ENCODE data around the gene AQP12A. TPM values are rescaled to one million over a fixed set of nuclear protein-coding genes. Genes with fewer than 3 reads are reported as not detected.

Gene AQP12A
- total RNA-seq, 1 donor from 2014 or later: not detected

GRCh38 chr2:240663546-240664190 lies 28.0 kb upstream of the AQP12A start:
- no peaks in the 10 kb centered on the region for H3K36me3 Mint-ChIP-seq
- H3K27me3 ChIP-seq: peaks cover 56% of the 10 kb centered on the region
- no peak for DNase-seq (ENCODE audit: low spot score)

GRCh38 chr2:240664622-240665021 lies 27.0 kb upstream of the AQP12A start:
- Histone ChIP-seq H3K4me1 (no peaks in the 10 kb centered on the region), H3F3A (ENCODE audit: low read depth) (no peaks in the 10 kb centered on the region), H3K79me2 (ENCODE audit: low read depth) (no peaks in the 10 kb centered on the region), H3K27ac (no peak overlapping the region), H3K9me3 (ENCODE audit: low read depth) (no peaks in the 10 kb centered on the region), H3K4me2 (no peak overlapping the region), H3K4me3 (no peak overlapping the region), H3K36me3 (no peaks in the 10 kb centered on the region), H3K27me3 (peaks cover 47% of the 10 kb centered on the region), H3K9ac (no peak overlapping the region), H2AFZ (replicated peaks) (no peak overlapping the region), H4K20me1 (ENCODE audit: low read depth) (no peaks in the 10 kb centered on the region)
- peaks cover 7% of the 10 kb centered on the region for H3K9me3 Mint-ChIP-seq
- H3K27me3 Mint-ChIP-seq (ENCODE audit: insufficient read depth, low read depth): no peaks in the 10 kb centered on the region
- H3K4me3 Mint-ChIP-seq: no peak overlapping the region
- no peaks in the 10 kb centered on the region for H3K36me3 Mint-ChIP-seq
- no peak for DNase-seq (ENCODE audit: low spot score)
- no peaks in the 10 kb centered on the region for H3K4me1 Mint-ChIP-seq
- H3K27ac Mint-ChIP-seq: no peak overlapping the region
- TF ChIP-seq EZH2 (IDR thresholded peaks at IDR 0.05): no peak
- TF ChIP-seq CTCF (IDR thresholded peaks at IDR 0.05): no peak

More at GRCh38 chr2:240663546-240664190, 28.0 kb upstream of the AQP12A start:
- Histone ChIP-seq H3F3A (ENCODE audit: low read depth) (no peaks in the 10 kb centered on the region), H3K36me3 (no peaks in the 10 kb centered on the region), H3K27ac (no peak overlapping the region), H2AFZ (replicated peaks) (no peak overlapping the region), H3K79me2 (ENCODE audit: low read depth) (no peaks in the 10 kb centered on the region), H4K20me1 (ENCODE audit: low read depth) (no peaks in the 10 kb centered on the region), H3K9ac (no peak overlapping the region), H3K4me3 (no peak overlapping the region), H3K4me1 (no peaks in the 10 kb centered on the region), H3K9me3 (ENCODE audit: low read depth) (no peaks in the 10 kb centered on the region), H3K4me2 (no peak overlapping the region)
- no peak for TF ChIP-seq CTCF (IDR thresholded peaks at IDR 0.05)
- no peak for TF ChIP-seq EZH2phosphoT487 (IDR thresholded peaks at IDR 0.05)
- no peak for TF ChIP-seq EZH2 (IDR thresholded peaks at IDR 0.05)
- H3K4me1 Mint-ChIP-seq: no peaks in the 10 kb centered on the region
- H3K27me3 Mint-ChIP-seq (ENCODE audit: insufficient read depth, low read depth): no peaks in the 10 kb centered on the region
- H3K9me3 Mint-ChIP-seq: peaks cover 7% of the 10 kb centered on the region
- H3K27ac Mint-ChIP-seq: no peak overlapping the region
- no peak overlapping the region for H3K4me3 Mint-ChIP-seq

GRCh38 chr2:240670402-240670801 lies 21.3 kb upstream of the AQP12A start:
- no peak overlapping the region for H2AFZ ChIP-seq (replicated peaks)
- H3K4me3 ChIP-seq: no peak overlapping the region
- H3K4me1 Mint-ChIP-seq: peaks cover 3% of the 10 kb centered on the region
- no peak overlapping the region for H3K4me3 Mint-ChIP-seq
- H3K9me3 ChIP-seq (ENCODE audit: low read depth): no peaks in the 10 kb centered on the region
- no peaks in the 10 kb centered on the region for H3F3A ChIP-seq (ENCODE audit: low read depth)
- H3K9ac ChIP-seq: no peak overlapping the region
- H4K20me1 ChIP-seq (ENCODE audit: low read depth): no peaks in the 10 kb centered on the region
- H3K4me2 ChIP-seq: no peak overlapping the region
- no peaks in the 10 kb centered on the region for H3K36me3 Mint-ChIP-seq
- TF ChIP-seq EZH2 (IDR thresholded peaks at IDR 0.05): no peak
- no peak for TF ChIP-seq CTCF (IDR thresholded peaks at IDR 0.05)
- no peak for TF ChIP-seq EZH2phosphoT487 (IDR thresholded peaks at IDR 0.05)
- H3K27me3 Mint-ChIP-seq (ENCODE audit: insufficient read depth, low read depth): peaks cover 4% of the 10 kb centered on the region
- H3K36me3 ChIP-seq: no peaks in the 10 kb centered on the region
- H3K79me2 ChIP-seq (ENCODE audit: low read depth): no peaks in the 10 kb centered on the region
- H3K9me3 Mint-ChIP-seq: no peaks in the 10 kb centered on the region
- H3K27ac ChIP-seq: no peak overlapping the region
- H3K27ac Mint-ChIP-seq: no peak overlapping the region
- H3K27me3 ChIP-seq: peaks cover 31% of the 10 kb centered on the region
- H3K4me1 ChIP-seq: no peaks in the 10 kb centered on the region
- no peak for DNase-seq (ENCODE audit: low spot score)
